Kidney epithelial cell (primary cell): Measurements from ENCODE around the gene UTRN. TPM values are rescaled to one million over a fixed set of nuclear protein-coding genes. Genes with fewer than 3 reads are reported as not detected.

ENCODE experiments used
- DNase-seq: peaks from one replicate; pipeline ENCODE4 v3.0.0-alpha.2; 2010; ENCODE audit warnings: low read depth
- H3K27me3 ChIP-seq: 2 replicates; pipeline ENCODE4 v1.6.0; 2011; ENCODE audit warnings: low read length; ENCODE audit not compliant: control insufficient read depth, insufficient read depth
- H3K36me3 ChIP-seq: 2 replicates; pipeline ENCODE4 v1.5.1; 2011; ENCODE audit warnings: low read length; ENCODE audit not compliant: control insufficient read depth, insufficient read depth
- H3K4me3 ChIP-seq: 2 replicates; pipeline ENCODE4 v1.5.1; 2011; ENCODE audit warnings: low read depth, mild to moderate bottlenecking, control low read depth, low read length
- CTCF ChIP-seq: IDR thresholded peaks from 2 replicates; pipeline ENCODE4 v1.5.1; 2011; ENCODE audit warnings: mild to moderate bottlenecking, moderate library complexity, low read length, control low read depth, inconsistent platforms; ENCODE audit not compliant: insufficient read depth, poor library complexity, severe bottlenecking
- total RNA-seq: library from RNA; depleted of rRNA; stranded (reverse); fragments of >200 nt; gene quantifications from 2 replicates; pipeline ENCODE4 v1.2.3, GENCODE V29; 2015

UTRN gene
- total RNA-seq, 1 donor from 2014 or later: 69.1 TPM

GRCh38 chr6:144284478-144284782, 705 bp upstream of the UTRN start:
- no peak for TF ChIP-seq CTCF
- no peak for DNase-seq
- H3K4me3 ChIP-seq: peak overlapping the region; percentile 70
- H3K27me3 ChIP-seq: no peaks in the 10 kb centered on the region
- H3K36me3 ChIP-seq: no peaks in the 10 kb centered on the region

- Histone ChIP-seq H3K27me3 (no peaks in the 10 kb centered on the region), H3K36me3 (no peaks in the 10 kb centered on the region), H3K4me3 (peak overlapping the region; percentile 70)
- no peak for DNase-seq
- TF ChIP-seq CTCF: no peak
These were observed 338 bp downstream of the UTRN start for GRCh38 chr6:144285548-144285797.

- DNase-seq: no peak
- no peak for TF ChIP-seq CTCF
- H3K27me3 ChIP-seq: no peaks in the 10 kb centered on the region
- no peaks in the 10 kb centered on the region for H3K36me3 ChIP-seq
- peak overlapping the region; percentile 70 for H3K4me3 ChIP-seq
These were observed 815 bp downstream of the UTRN start for GRCh38 chr6:144285798-144286502.

GRCh38 chr6:144286503-144287393, 1.6 kb downstream of the UTRN start:
- H3K36me3 ChIP-seq: no peaks in the 10 kb centered on the region
- H3K27me3 ChIP-seq: no peaks in the 10 kb centered on the region
- TF ChIP-seq CTCF: no peak
- DNase-seq: no peak
- peak overlapping the region; percentile 70 for H3K4me3 ChIP-seq

- H3K36me3 ChIP-seq: no peaks in the 10 kb centered on the region
- DNase-seq: no peak
- H3K27me3 ChIP-seq: no peaks in the 10 kb centered on the region
- H3K4me3 ChIP-seq: no peak overlapping the region
- TF ChIP-seq CTCF: no peak
These were observed 3.9 kb downstream of the UTRN start for GRCh38 chr6:144289006-144289405.
